IMR-90 (cell line): ENCODE results near the gene LTBP1.

Source experiments
- CEBPB ChIP-seq: IDR thresholded peaks from 2 replicates; pipeline ENCODE4 v1.6.1; 2012; ENCODE audit warnings: low read depth, low read length, improper control_type of control experiment
- CTCF ChIP-seq: conservative IDR thresholded peaks from 2 replicates; pipeline ENCODE4 v1.5.1; 2012; ENCODE audit warnings: mild to moderate bottlenecking, low read depth, low read length, improper control_type of control experiment
- ELK1 ChIP-seq: fragments of 150-350 bp; IDR thresholded peaks from 2 replicates; pipeline ENCODE4 v1.6.1; 2016; ENCODE audit warnings: low read depth, mild to moderate bottlenecking, low read length, moderate library complexity, borderline replicate concordance
- MAFK ChIP-seq: IDR thresholded peaks from 2 replicates; pipeline ENCODE4 v1.6.1; 2012; ENCODE audit warnings: low read depth, low read length, improper control_type of control experiment
- MAZ ChIP-seq: IDR thresholded peaks from 2 replicates; pipeline ENCODE4 v1.6.1; 2012; ENCODE audit warnings: low read depth, mild to moderate bottlenecking, low read length, improper control_type of control experiment, moderate library complexity, borderline replicate concordance
- RAD21 ChIP-seq: IDR thresholded peaks from 2 replicates; pipeline ENCODE4 v1.6.1; 2012; ENCODE audit warnings: low read length, improper control_type of control experiment

- no peak for TF ChIP-seq CTCF
- TF ChIP-seq MAFK = no peak
- TF ChIP-seq RAD21 = no peak
- no peak for TF ChIP-seq MAZ
- no peak for TF ChIP-seq ELK1
- TF ChIP-seq CEBPB = no peak
Observed at GRCh38 chr2:33093283-33093993, 146.7 kb downstream of the LTBP1 start.
